Measurements from ENCODE around the gene TSPO2. TPM values are rescaled to one million over a fixed set of nuclear protein-coding genes. Genes with fewer than 3 reads are reported as not detected.
"Not testable (repeated sequence)": the region's sequence is repeated elsewhere in the genome, so short reads cannot be mapped to it uniquely, and the experiment has no call there.

TSPO2 gene
- total RNA-seq, 1 donor from 2014 or later = not detected

DNA sequence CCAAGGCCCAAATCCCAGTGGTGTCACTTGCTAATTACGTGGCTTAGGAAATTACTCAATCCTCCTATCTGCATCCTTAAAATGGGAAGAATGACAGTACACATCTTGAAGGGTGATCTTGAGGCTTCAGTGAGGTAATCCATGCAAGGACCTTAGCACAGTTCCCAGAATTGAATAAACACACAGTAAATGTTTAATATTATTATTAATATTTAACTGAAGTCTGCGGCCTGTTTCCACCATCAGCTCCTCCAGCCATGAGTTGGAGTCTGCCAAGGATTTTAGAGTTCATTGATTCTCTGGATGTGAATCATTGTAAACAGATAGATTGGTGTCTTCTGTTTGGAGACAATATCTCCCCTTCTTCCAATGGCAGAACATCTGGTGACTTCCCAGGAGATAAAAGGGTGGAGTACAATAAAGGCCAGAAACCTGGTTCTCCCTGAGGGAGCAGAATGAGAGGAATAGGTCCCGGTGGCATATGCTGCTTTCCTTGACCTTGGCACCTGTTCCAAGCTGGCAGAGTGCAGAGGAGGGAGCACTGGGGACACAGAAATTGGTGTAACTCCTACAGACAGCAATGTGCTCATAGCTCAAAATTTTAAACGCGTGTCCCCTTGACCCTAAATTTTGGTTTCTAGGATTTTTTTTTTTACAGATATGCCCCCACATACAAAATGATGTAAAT lies 28.7 kb upstream of the TSPO2 start:
- no peak overlapping the region for H3K27ac ChIP-seq (ENCODE audit: low read depth, low read length)
- no peaks in the 10 kb centered on the region for H3K36me3 ChIP-seq (ENCODE audit: insufficient read depth, low read length)
- no peak overlapping the region for H3K9ac ChIP-seq (ENCODE audit: low read length)
- no peak overlapping the region for H3K4me2 ChIP-seq (ENCODE audit: low read length)
- no peak for TF ChIP-seq EZH2 (IDR thresholded peaks at IDR 0.05; ENCODE audit: insufficient read depth, low read length)
- TF ChIP-seq, protein P1, sequence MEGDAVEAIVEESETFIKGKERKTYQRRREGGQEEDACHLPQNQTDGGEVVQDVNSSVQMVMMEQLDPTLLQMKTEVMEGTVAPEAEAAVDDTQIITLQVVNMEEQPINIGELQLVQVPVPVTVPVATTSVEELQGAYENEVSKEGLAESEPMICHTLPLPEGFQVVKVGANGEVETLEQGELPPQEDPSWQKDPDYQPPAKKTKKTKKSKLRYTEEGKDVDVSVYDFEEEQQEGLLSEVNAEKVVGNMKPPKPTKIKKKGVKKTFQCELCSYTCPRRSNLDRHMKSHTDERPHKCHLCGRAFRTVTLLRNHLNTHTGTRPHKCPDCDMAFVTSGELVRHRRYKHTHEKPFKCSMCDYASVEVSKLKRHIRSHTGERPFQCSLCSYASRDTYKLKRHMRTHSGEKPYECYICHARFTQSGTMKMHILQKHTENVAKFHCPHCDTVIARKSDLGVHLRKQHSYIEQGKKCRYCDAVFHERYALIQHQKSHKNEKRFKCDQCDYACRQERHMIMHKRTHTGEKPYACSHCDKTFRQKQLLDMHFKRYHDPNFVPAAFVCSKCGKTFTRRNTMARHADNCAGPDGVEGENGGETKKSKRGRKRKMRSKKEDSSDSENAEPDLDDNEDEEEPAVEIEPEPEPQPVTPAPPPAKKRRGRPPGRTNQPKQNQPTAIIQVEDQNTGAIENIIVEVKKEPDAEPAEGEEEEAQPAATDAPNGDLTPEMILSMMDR (IDR thresholded peaks at IDR 0.05; ENCODE audit: insufficient read depth, low read depth, low read length) = no peak
- no peaks in the 10 kb centered on the region for H3K79me2 ChIP-seq (ENCODE audit: insufficient read depth, low read length)
- no peak overlapping the region for H2AFZ ChIP-seq (ENCODE audit: low read depth, low read length)
- H3K9me3 ChIP-seq (ENCODE audit: insufficient read depth, low read depth, low read length) = no peaks in the 10 kb centered on the region
- H3K9me3 Mint-ChIP-seq (ENCODE audit: unreplicated experiment) = peaks cover 7% of the 10 kb centered on the region
- no peaks in the 10 kb centered on the region for H3K4me1 Mint-ChIP-seq (ENCODE audit: low read depth, unreplicated experiment)
- no peaks in the 10 kb centered on the region for H4K20me1 ChIP-seq (ENCODE audit: insufficient read depth, low read length)
- H3K27ac Mint-ChIP-seq (ENCODE audit: unreplicated experiment) = no peak overlapping the region
- H3K27me3 Mint-ChIP-seq (ENCODE audit: low read depth, unreplicated experiment) = peaks cover 8% of the 10 kb centered on the region
- DNase-seq (ENCODE audit: low read depth) = no peak
- H3K4me3 ChIP-seq (ENCODE audit: insufficient read depth, low read depth, low read length) = no peak overlapping the region
- no peak for FAIRE-seq
- no peaks in the 10 kb centered on the region for H3K36me3 Mint-ChIP-seq (ENCODE audit: low read depth, unreplicated experiment)
- no peak overlapping the region for H3K4me3 Mint-ChIP-seq (ENCODE audit: unreplicated experiment)
- H3K27me3 ChIP-seq (ENCODE audit: insufficient read depth, low read length) = no peaks in the 10 kb centered on the region
- no peaks in the 10 kb centered on the region for H3K4me1 ChIP-seq (ENCODE audit: insufficient read depth, low read length)

- no peak overlapping the region for H2AFZ ChIP-seq (ENCODE audit: low read depth, low read length)
- H3K4me3 Mint-ChIP-seq (ENCODE audit: unreplicated experiment) = no peak overlapping the region
- DNase-seq (ENCODE audit: low read depth) (no peak), FAIRE-seq (no peak)
- no peaks in the 10 kb centered on the region for H3K79me2 ChIP-seq (ENCODE audit: insufficient read depth, low read length)
- H3K27me3 Mint-ChIP-seq (ENCODE audit: low read depth, unreplicated experiment) = peaks cover 8% of the 10 kb centered on the region
- H3K9ac ChIP-seq (ENCODE audit: low read length) = no peak overlapping the region
- H3K27ac ChIP-seq (ENCODE audit: low read depth, low read length) = no peak overlapping the region
- H3K9me3 Mint-ChIP-seq (ENCODE audit: unreplicated experiment) = peaks cover 7% of the 10 kb centered on the region
- H3K27me3 ChIP-seq (ENCODE audit: insufficient read depth, low read length) = no peaks in the 10 kb centered on the region
- H3K4me1 ChIP-seq (ENCODE audit: insufficient read depth, low read length) = no peaks in the 10 kb centered on the region
- no peaks in the 10 kb centered on the region for H3K9me3 ChIP-seq (ENCODE audit: insufficient read depth, low read depth, low read length)
- TF ChIP-seq EZH2 (IDR thresholded peaks at IDR 0.05; ENCODE audit: insufficient read depth, low read length) = no peak
- TF ChIP-seq, protein P1 (IDR thresholded peaks at IDR 0.05; ENCODE audit: insufficient read depth, low read depth, low read length) = no peak
- no peak overlapping the region for H3K4me2 ChIP-seq (ENCODE audit: low read length)
- no peak overlapping the region for H3K4me3 ChIP-seq (ENCODE audit: insufficient read depth, low read depth, low read length)
- H3K4me1 Mint-ChIP-seq (ENCODE audit: low read depth, unreplicated experiment) = no peaks in the 10 kb centered on the region
- H4K20me1 ChIP-seq (ENCODE audit: insufficient read depth, low read length) = no peaks in the 10 kb centered on the region
- H3K27ac Mint-ChIP-seq (ENCODE audit: unreplicated experiment) = no peak overlapping the region
- H3K36me3 ChIP-seq (ENCODE audit: insufficient read depth, low read length) = no peaks in the 10 kb centered on the region
- no peaks in the 10 kb centered on the region for H3K36me3 Mint-ChIP-seq (ENCODE audit: low read depth, unreplicated experiment)
Measured at GRCh38 chr6:41014780-41015179, 27.5 kb upstream of the TSPO2 start.

- not testable (repeated sequence) for H3K27ac ChIP-seq (ENCODE audit: low read depth, low read length); H3K4me1 Mint-ChIP-seq (ENCODE audit: low read depth, unreplicated experiment); H3K36me3 ChIP-seq (ENCODE audit: insufficient read depth, low read length); H3K4me1 ChIP-seq (ENCODE audit: insufficient read depth, low read length); H3K4me3 ChIP-seq (ENCODE audit: insufficient read depth, low read depth, low read length); H3K4me3 Mint-ChIP-seq (ENCODE audit: unreplicated experiment); H3K36me3 Mint-ChIP-seq (ENCODE audit: low read depth, unreplicated experiment); H3K27ac Mint-ChIP-seq (ENCODE audit: unreplicated experiment); FAIRE-seq; H3K27me3 Mint-ChIP-seq (ENCODE audit: low read depth, unreplicated experiment); H3K9me3 ChIP-seq (ENCODE audit: insufficient read depth, low read depth, low read length); H2AFZ ChIP-seq (ENCODE audit: low read depth, low read length); H3K79me2 ChIP-seq (ENCODE audit: insufficient read depth, low read length); H3K9ac ChIP-seq (ENCODE audit: low read length); DNase-seq (ENCODE audit: low read depth); H3K9me3 Mint-ChIP-seq (ENCODE audit: unreplicated experiment); H3K27me3 ChIP-seq (ENCODE audit: insufficient read depth, low read length); H4K20me1 ChIP-seq (ENCODE audit: insufficient read depth, low read length); H3K4me2 ChIP-seq (ENCODE audit: low read length)
Measured at GRCh38 chr6:41015860-41016259, 26.4 kb upstream of the TSPO2 start.
